ENCODE measurements around the gene XYLT1. TPM values are rescaled to one million over a fixed set of nuclear protein-coding genes. Genes with fewer than 3 reads are reported as not detected.

XYLT1 gene
- total RNA-seq, 1 experiment from 2014 or later = not detected

DNA sequence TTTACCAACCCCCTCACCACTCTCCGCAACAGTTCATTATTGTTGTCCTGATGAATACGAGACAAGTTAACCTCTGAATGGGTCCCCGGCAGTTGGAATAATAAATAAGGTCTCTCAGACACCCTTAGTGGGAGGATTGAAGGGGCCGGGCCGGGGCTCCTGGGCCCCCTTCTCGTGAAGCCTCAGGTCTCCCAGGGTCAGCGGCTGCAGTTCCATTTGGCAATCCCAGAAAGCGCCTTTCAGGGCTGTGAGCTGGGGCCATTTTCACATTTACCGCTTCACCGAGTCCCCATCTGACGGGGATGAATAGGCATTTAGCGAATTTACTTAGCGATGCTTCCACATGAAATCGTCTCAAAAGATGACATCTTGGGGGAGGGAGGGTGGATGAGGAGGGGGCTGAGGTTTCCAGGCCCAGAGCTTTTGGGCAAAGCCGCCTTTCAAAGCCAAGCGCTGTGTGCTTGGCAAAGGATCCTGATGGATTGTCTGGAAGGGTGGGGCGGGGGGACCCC lies 309.8 kb downstream of the XYLT1 start:
- Histone ChIP-seq H3K36me3 (ENCODE audit: low read depth, low read length) (no peaks in the 10 kb centered on the region), H3K4me3 (ENCODE audit: low read length) (no peak overlapping the region), H3K27ac (ENCODE audit: low read length) (no peak overlapping the region), H3K4me2 (ENCODE audit: low read length) (no peak overlapping the region), H3K9me2 (replicated peaks; ENCODE audit: low read length) (no peaks in the 10 kb centered on the region), H3K4me1 (ENCODE audit: insufficient read depth, low read length) (no peaks in the 10 kb centered on the region), H3K9ac (ENCODE audit: low read length) (no peak overlapping the region), H2AFZ (ENCODE audit: low read length) (no peak overlapping the region), H3K9me3 (ENCODE audit: low read length) (no peaks in the 10 kb centered on the region), H3F3A (ENCODE audit: low read length, unreplicated experiment) (no peaks in the 10 kb centered on the region), H3K79me2 (ENCODE audit: low read length) (no peaks in the 10 kb centered on the region), H4K20me1 (ENCODE audit: low read length) (no peaks in the 10 kb centered on the region), H3K27me3 (ENCODE audit: low read length) (no peaks in the 10 kb centered on the region)
- no peak for DNase-seq
- no peak for ATAC-seq
- BruUV-seq (replicated peaks) = no TSS peak
- ChIA-PET POLR2A (ENCODE audit: unreplicated experiment) (no interaction called here), CTCF (no interaction called here)
- intact Hi-C loops (cut with micrococcal nuclease) = no loop called here
- TF ChIP-seq EZH2 (IDR thresholded peaks at IDR 0.05; ENCODE audit: low read length, unreplicated experiment) = no peak
- no peak for TF ChIP-seq CTCF (conservative IDR thresholded peaks at IDR 0.05; ENCODE audit: low read depth, low read length)
- no peak for TF ChIP-seq EZH2phosphoT487 (IDR thresholded peaks at IDR 0.05; ENCODE audit: borderline replicate concordance, low read length)

GRCh38 chr16:17160285-17160853 lies 310.4 kb downstream of the XYLT1 start:
- Histone ChIP-seq H3K27me3 (ENCODE audit: low read length) (no peaks in the 10 kb centered on the region), H3K79me2 (ENCODE audit: low read length) (no peaks in the 10 kb centered on the region), H3K4me2 (ENCODE audit: low read length) (no peak overlapping the region), H3K9me2 (replicated peaks; ENCODE audit: low read length) (no peaks in the 10 kb centered on the region), H3K9ac (ENCODE audit: low read length) (no peak overlapping the region), H3K4me1 (ENCODE audit: insufficient read depth, low read length) (no peaks in the 10 kb centered on the region), H3K9me3 (ENCODE audit: low read length) (no peaks in the 10 kb centered on the region), H3K27ac (ENCODE audit: low read length) (no peak overlapping the region), H2AFZ (ENCODE audit: low read length) (no peak overlapping the region), H3F3A (ENCODE audit: low read length, unreplicated experiment) (no peaks in the 10 kb centered on the region), H3K4me3 (ENCODE audit: low read length) (no peak overlapping the region), H4K20me1 (ENCODE audit: low read length) (no peaks in the 10 kb centered on the region), H3K36me3 (ENCODE audit: low read depth, low read length) (no peaks in the 10 kb centered on the region)
- intact Hi-C loops (cut with micrococcal nuclease) = no loop called here
- DNase-seq (no peak), ATAC-seq (no peak)
- TF ChIP-seq EZH2phosphoT487 (IDR thresholded peaks at IDR 0.05; ENCODE audit: borderline replicate concordance, low read length) (no peak), CTCF (conservative IDR thresholded peaks at IDR 0.05; ENCODE audit: low read depth, low read length) (no peak), EZH2 (IDR thresholded peaks at IDR 0.05; ENCODE audit: low read length, unreplicated experiment) (no peak)
- ChIA-PET CTCF (no interaction called here), POLR2A (ENCODE audit: unreplicated experiment) (no interaction called here)
- BruUV-seq (replicated peaks) = no TSS peak

DNA sequence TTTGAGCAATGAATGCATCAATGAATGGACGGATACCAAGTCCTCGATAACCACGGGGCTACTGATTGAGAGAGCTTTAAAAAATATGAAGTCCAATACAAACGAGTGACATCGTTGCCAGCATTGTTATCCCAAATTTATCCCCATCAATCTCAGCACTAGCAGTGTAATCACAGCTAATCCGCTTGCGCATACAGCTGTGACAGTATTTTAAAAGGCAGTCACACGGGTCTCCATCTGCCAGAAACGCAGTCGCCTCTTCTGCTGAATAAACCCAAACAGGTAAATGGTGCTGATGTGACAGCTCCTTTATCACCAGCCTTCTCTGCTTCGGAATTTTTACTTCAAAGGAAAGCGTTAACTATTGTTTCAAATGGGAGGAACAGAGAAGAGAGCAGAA lies 311.1 kb downstream of the XYLT1 start:
- H3K9ac ChIP-seq (ENCODE audit: low read length) = no peak overlapping the region
- no peak overlapping the region for H3K4me2 ChIP-seq (ENCODE audit: low read length)
- no peak overlapping the region for H3K27ac ChIP-seq (ENCODE audit: low read length)
- DNase-seq (no peak), ATAC-seq (no peak)
- ChIA-PET CTCF (no interaction called here), POLR2A (ENCODE audit: unreplicated experiment) (no interaction called here)
- no peak overlapping the region for H2AFZ ChIP-seq (ENCODE audit: low read length)
- BruUV-seq (replicated peaks) = no TSS peak
- H3F3A ChIP-seq (ENCODE audit: low read length, unreplicated experiment) = no peaks in the 10 kb centered on the region
- intact Hi-C loops (cut with micrococcal nuclease) = no loop called here
- H3K4me3 ChIP-seq (ENCODE audit: low read length) = no peak overlapping the region
- no peaks in the 10 kb centered on the region for H3K4me1 ChIP-seq (ENCODE audit: insufficient read depth, low read length)
- H3K36me3 ChIP-seq (ENCODE audit: low read depth, low read length) = no peaks in the 10 kb centered on the region
- H4K20me1 ChIP-seq (ENCODE audit: low read length) = no peaks in the 10 kb centered on the region
- no peaks in the 10 kb centered on the region for H3K9me2 ChIP-seq (replicated peaks; ENCODE audit: low read length)
- H3K27me3 ChIP-seq (ENCODE audit: low read length) = no peaks in the 10 kb centered on the region
- no peak for TF ChIP-seq EZH2 (IDR thresholded peaks at IDR 0.05; ENCODE audit: low read length, unreplicated experiment)
- TF ChIP-seq CTCF (conservative IDR thresholded peaks at IDR 0.05; ENCODE audit: low read depth, low read length) = no peak
- TF ChIP-seq EZH2phosphoT487 (IDR thresholded peaks at IDR 0.05; ENCODE audit: borderline replicate concordance, low read length) = no peak
- H3K9me3 ChIP-seq (ENCODE audit: low read length) = no peaks in the 10 kb centered on the region
- H3K79me2 ChIP-seq (ENCODE audit: low read length) = no peaks in the 10 kb centered on the region
